BE2C (cell line): ENCODE data around the gene GPA33.

Experiments used
- DNase-seq: peaks from one replicate; pipeline ENCODE4 v3.0.0-alpha.2; 2020
- H3K27me3 ChIP-seq: fragments of 250-450 bp; sonication (Bioruptor Pico); 2 replicates; pipeline ENCODE4 v1.5.1; 2020; ENCODE audit warnings: mild to moderate bottlenecking
- H3K36me3 ChIP-seq: fragments of 250-450 bp; sonication (Bioruptor Pico); 2 replicates; pipeline ENCODE4 v1.5.1; 2020; ENCODE audit warnings: mild to moderate bottlenecking
- H3K4me1 ChIP-seq: fragments of 250-450 bp; sonication (Bioruptor Pico); 2 replicates; pipeline ENCODE4 v1.5.1; 2020
- H3K4me3 ChIP-seq: 2 replicates; pipeline ENCODE4 v1.5.1; 2011; ENCODE audit warnings: low read depth, low read length
- H3K9me3 ChIP-seq: fragments of 250-450 bp; sonication (Bioruptor Pico); 2 replicates; pipeline ENCODE4 v1.5.1; 2020
- CTCF ChIP-seq: IDR thresholded peaks from 2 replicates; pipeline ENCODE4 v1.5.1; 2012; ENCODE audit warnings: mild to moderate bottlenecking, low read depth, low read length

Gene GPA33

GRCh38 chr1:167135281-167135840, 45.2 kb upstream of the GPA33 start:
- H3K27me3 ChIP-seq = no peaks in the 10 kb centered on the region
- H3K36me3 ChIP-seq = no peaks in the 10 kb centered on the region
- TF ChIP-seq CTCF = no peak
- no peak overlapping the region for H3K4me3 ChIP-seq
- DNase-seq = no peak
- peaks cover 22% of the 10 kb centered on the region for H3K4me1 ChIP-seq
- no peaks in the 10 kb centered on the region for H3K9me3 ChIP-seq

- TF ChIP-seq CTCF = no peak
- no peak overlapping the region for H3K4me3 ChIP-seq
- H3K27me3 ChIP-seq = peaks cover 13% of the 10 kb centered on the region; the same call in 1 of the 2 replicates
- peaks cover 22% of the 10 kb centered on the region for H3K4me1 ChIP-seq
- DNase-seq = no peak
- no peaks in the 10 kb centered on the region for H3K36me3 ChIP-seq
- no peaks in the 10 kb centered on the region for H3K9me3 ChIP-seq
These were observed 42.3 kb upstream of the GPA33 start for GRCh38 chr1:167132301-167133010.

- no peak for TF ChIP-seq CTCF
- DNase-seq = no peak
These were observed 40.8 kb upstream of the GPA33 start for GRCh38 chr1:167130829-167131510.

GRCh38 chr1:167128261-167129227, 38.4 kb upstream of the GPA33 start:
- Histone ChIP-seq H3K4me3 (no peak overlapping the region), H3K36me3 (no peaks in the 10 kb centered on the region), H3K9me3 (no peaks in the 10 kb centered on the region), H3K4me1 (no peaks in the 10 kb centered on the region), H3K27me3 (peaks cover 17% of the 10 kb centered on the region; the same call in 1 of the 2 replicates)
- no peak for TF ChIP-seq CTCF
- DNase-seq = no peak

More at GRCh38 chr1:167130829-167131510, 40.8 kb upstream of the GPA33 start:
- Histone ChIP-seq H3K4me3 (no peak overlapping the region), H3K27me3 (peaks cover 17% of the 10 kb centered on the region; the same call in 1 of the 2 replicates), H3K9me3 (no peaks in the 10 kb centered on the region), H3K4me1 (peaks cover 10% of the 10 kb centered on the region), H3K36me3 (no peaks in the 10 kb centered on the region)

- DNase-seq = no peak
- no peaks in the 10 kb centered on the region for H3K4me1 ChIP-seq
These were observed 37.5 kb upstream of the GPA33 start for GRCh38 chr1:167127661-167128060.

More at GRCh38 chr1:167127661-167128060, 37.5 kb upstream of the GPA33 start:
- H3K9me3 ChIP-seq = no peaks in the 10 kb centered on the region
- no peak for TF ChIP-seq CTCF
- peaks cover 17% of the 10 kb centered on the region; the same call in 1 of the 2 replicates for H3K27me3 ChIP-seq
- H3K36me3 ChIP-seq = no peaks in the 10 kb centered on the region
- no peak overlapping the region for H3K4me3 ChIP-seq
